Measurements from ENCODE around the gene RNLS. TPM values are rescaled to one million over a fixed set of nuclear protein-coding genes. Genes with fewer than 3 reads are reported as not detected.

RNLS gene
- total RNA-seq, 1 experiment from 2014 or later = not detected

- POLR2A ChIA-PET = no interaction called here
- H3K4me1 ChIP-seq (ENCODE audit: control insufficient read depth in 1 of 2, insufficient read depth in 2 of 2, low read length in 2 of 2) = peaks cover 3 to 11% of the 10 kb centered on the region in 2 experiments; a peak in 3 of 4 replicates
Observed at GRCh38 chr10:88473989-88474883, 108.9 kb downstream of the RNLS start.

GRCh38 chr10:88472540-88472939 lies 110.6 kb downstream of the RNLS start:
- TF ChIP-seq MAX (IDR thresholded peaks at IDR 0.05) (no peak), EZH2phosphoT487 (IDR thresholded peaks at IDR 0.05; ENCODE audit: borderline replicate concordance) (no peak), FOSL1 (IDR thresholded peaks at IDR 0.05; ENCODE audit: low read depth) (no peak)
- H2AFZ ChIP-seq (ENCODE audit: low read depth, low read length, poor library complexity, severe bottlenecking) = no peak overlapping the region
- ATAC-seq (no peak), DNase-seq (ENCODE audit: low read depth, low spot score) (no peak)
- ChIA-PET CTCF (no interaction called here), RAD21 (ENCODE audit: low non-redundant PET in 1 of 2, low total read pairs in 2 of 2, uncharacterized antibody in 2 of 2, unreplicated experiment in 2 of 2) (no interaction called here), POLR2A (no interaction called here)
- no peak overlapping the region for H3K4me3 ChIP-seq (replicated peaks in 1 of 2; ENCODE audit: low read depth in 1 of 2, low read length in 2 of 2)
- H3K27me3 ChIP-seq (ENCODE audit: insufficient read depth, low read length) = no peaks in the 10 kb centered on the region
- intact Hi-C loops (cut with micrococcal nuclease) = no loop called here
- no TSS peak for BruUV-seq (replicated peaks)
- peaks cover 3 to 11% of the 10 kb centered on the region in 2 experiments; a peak in 3 of 4 replicates for H3K4me1 ChIP-seq (ENCODE audit: control insufficient read depth in 1 of 2, insufficient read depth in 2 of 2, low read length in 2 of 2)
- no peaks in the 10 kb centered on the region; the same call in 1 of the 2 replicates for H3K9me2 ChIP-seq (ENCODE audit: insufficient read depth)
- H4K20me1 ChIP-seq (ENCODE audit: insufficient read depth) = no peaks in the 10 kb centered on the region
- no peak overlapping the region for H3K4me2 ChIP-seq (ENCODE audit: low read length)
- no peak overlapping the region for H3K27ac ChIP-seq (ENCODE audit: low read depth, low read length)
- H3K36me3 ChIP-seq (ENCODE audit: control insufficient read depth in 1 of 2, insufficient read depth in 2 of 2, low read length in 2 of 2) = no peaks in the 10 kb centered on the region
- no peak overlapping the region for H3K9ac ChIP-seq (ENCODE audit: low read length)
- H3K9me3 ChIP-seq (ENCODE audit: control insufficient read depth in 1 of 2, insufficient read depth in 1 of 2, low read depth in 1 of 2, low read length in 2 of 2) = no peaks in the 10 kb centered on the region
- H3K79me2 ChIP-seq (ENCODE audit: insufficient read depth, low read length) = no peaks in the 10 kb centered on the region

More at GRCh38 chr10:88473989-88474883, 108.9 kb downstream of the RNLS start:
- Histone ChIP-seq H3K27ac (ENCODE audit: low read depth, low read length) (no peak overlapping the region), H3K36me3 (ENCODE audit: control insufficient read depth in 1 of 2, insufficient read depth in 2 of 2, low read length in 2 of 2) (no peaks in the 10 kb centered on the region), H3K9me3 (ENCODE audit: control insufficient read depth in 1 of 2, insufficient read depth in 1 of 2, low read depth in 1 of 2, low read length in 2 of 2) (no peaks in the 10 kb centered on the region), H2AFZ (ENCODE audit: low read depth, low read length, poor library complexity, severe bottlenecking) (no peak overlapping the region), H3K9ac (ENCODE audit: low read length) (no peak overlapping the region), H3K4me2 (ENCODE audit: low read length) (peak overlapping the region; percentile 9), H3K27me3 (ENCODE audit: insufficient read depth, low read length) (no peaks in the 10 kb centered on the region), H4K20me1 (ENCODE audit: insufficient read depth) (no peaks in the 10 kb centered on the region), H3K4me3 (replicated peaks in 1 of 2; ENCODE audit: low read depth in 1 of 2, low read length in 2 of 2) (no peak overlapping the region), H3K9me2 (ENCODE audit: insufficient read depth) (no peaks in the 10 kb centered on the region; the same call in 1 of the 2 replicates), H3K79me2 (ENCODE audit: insufficient read depth, low read length) (no peaks in the 10 kb centered on the region)
- ChIA-PET RAD21 (ENCODE audit: low non-redundant PET in 1 of 2, low total read pairs in 2 of 2, uncharacterized antibody in 2 of 2, unreplicated experiment in 2 of 2) (interaction anchor here in 1 of 2 experiments (0.5 kb wide), 1 partner anchor 615 kb away, joined by 4 read pairs; no protein-coding TSS in a partner anchor), CTCF (no interaction called here)
- peak; percentile 53 for ATAC-seq
- DNase-seq (ENCODE audit: low read depth, low spot score) = peak; percentile 33
- intact Hi-C loops (cut with micrococcal nuclease) = no loop called here
- BruUV-seq (replicated peaks) = no TSS peak
- TF ChIP-seq POLR2AphosphoS5 (IDR thresholded peaks at IDR 0.05; ENCODE audit: low read depth, low read length) (no peak), JUND (IDR thresholded peaks at IDR 0.05) (peak; percentile 39; the same call in 1 of the 2 replicates), FOSL1 (IDR thresholded peaks at IDR 0.05; ENCODE audit: low read depth) (peak; percentile 46), CEBPB (IDR thresholded peaks at IDR 0.05; ENCODE audit: low read depth) (peak; percentile 78), CBX3 (IDR thresholded peaks at IDR 0.05; ENCODE audit: low read depth) (no peak), SP1 (IDR thresholded peaks at IDR 0.05; ENCODE audit: low read depth) (peak; percentile 47; the same call in 1 of the 2 replicates)

All from HCT116 (cell line).